ENCODE measurements around the gene GRK4.

GRCh38 chr4:2937146-2937857, 26.1 kb upstream of the GRK4 start:
- TF ChIP-seq CTCF (IDR thresholded peaks at IDR 0.05; ENCODE audit: borderline replicate concordance, extremely low read depth, low read length, poor library complexity, severe bottlenecking) (no peak), EZH2 (IDR thresholded peaks at IDR 0.05; ENCODE audit: borderline replicate concordance, low read depth, low read length, severe bottlenecking) (no peak)

Data from DND-41 (cell line).